ENCODE measurements around the gene NEDD4L.
A peak's percentile ranks its signal among the peaks of the same experiment; 100 is the strongest.

NEDD4L gene

GRCh38 chr18:58398648-58399398 is 354.8 kb downstream of the NEDD4L start:
- no peak for DNase-seq (ENCODE audit: low read depth)

GRCh38 chr18:58400331-58400870 is 356.4 kb downstream of the NEDD4L start:
- no peak for DNase-seq (ENCODE audit: low read depth)

GRCh38 chr18:58401191-58401590 is 357.2 kb downstream of the NEDD4L start:
- DNase-seq (ENCODE audit: low read depth), result no peak

- no peak for DNase-seq (ENCODE audit: low read depth)
Measured at GRCh38 chr18:58402247-58402646, 358.2 kb downstream of the NEDD4L start.

- no peak for DNase-seq (ENCODE audit: low read depth)
Measured at GRCh38 chr18:58402951-58403702, 359.1 kb downstream of the NEDD4L start.

GRCh38 chr18:58403799-58404455 is 359.9 kb downstream of the NEDD4L start:
- no peak for DNase-seq (ENCODE audit: low read depth)

GRCh38 chr18:58405107-58405898 is 361.3 kb downstream of the NEDD4L start:
- no peak for DNase-seq (ENCODE audit: low read depth)

GRCh38 chr18:58407263-58407648 is 363.2 kb downstream of the NEDD4L start:
- DNase-seq (ENCODE audit: low read depth), result no peak

- DNase-seq (ENCODE audit: low read depth), result no peak
Measured at GRCh38 chr18:58407649-58408407, 363.8 kb downstream of the NEDD4L start.

- DNase-seq (ENCODE audit: low read depth), result no peak
Measured at GRCh38 chr18:58408665-58409064, 364.6 kb downstream of the NEDD4L start.

- no peak for DNase-seq (ENCODE audit: low read depth)
Measured at GRCh38 chr18:58409802-58410445, 365.9 kb downstream of the NEDD4L start.

GRCh38 chr18:58411323-58411722 is 367.3 kb downstream of the NEDD4L start:
- no peak for DNase-seq (ENCODE audit: low read depth)

- no peak for DNase-seq (ENCODE audit: low read depth)
Measured at GRCh38 chr18:58412844-58413666, 369.0 kb downstream of the NEDD4L start.

- no peak for DNase-seq (ENCODE audit: low read depth)
Measured at GRCh38 chr18:58413667-58414628, 369.9 kb downstream of the NEDD4L start.

GRCh38 chr18:58416014-58416703 is 372.1 kb downstream of the NEDD4L start:
- DNase-seq (ENCODE audit: low read depth), result no peak

- peak; percentile 66 for DNase-seq (ENCODE audit: low read depth)
Measured at GRCh38 chr18:58416704-58417683, 373.0 kb downstream of the NEDD4L start.

GRCh38 chr18:58417752-58418151 is 373.7 kb downstream of the NEDD4L start:
- peak; percentile 77 for DNase-seq (ENCODE audit: low read depth)

All from ELR (cell line).